Gastroesophageal sphincter (tissue), 3 donors: ENCODE data around the gene FHAD1.

Source experiments
- POLR2A ChIP-seq, 2 donors: fragments of 450-650 bp; IDR thresholded peaks; one replicate each; pipeline ENCODE4 v1.6.1; 2017; ENCODE audit warnings: antibody characterized with exemption in 2 of 2, mild to moderate bottlenecking in 2 of 2, moderate library complexity in 1 of 2
- TF ChIP-seq, protein P1 (sequence below), 4 experiments: fragments of 200-600 bp in 2 of 4; fragments of 450-650 bp in 2 of 4; sonication (generic) in 1 of 4; IDR thresholded peaks; one replicate each; pipeline ENCODE4 v1.5.1; 2017 to 2019; ENCODE audit warnings: antibody characterized with exemption in 4 of 4, mild to moderate bottlenecking in 2 of 4, moderate library complexity in 2 of 4

DNA sequence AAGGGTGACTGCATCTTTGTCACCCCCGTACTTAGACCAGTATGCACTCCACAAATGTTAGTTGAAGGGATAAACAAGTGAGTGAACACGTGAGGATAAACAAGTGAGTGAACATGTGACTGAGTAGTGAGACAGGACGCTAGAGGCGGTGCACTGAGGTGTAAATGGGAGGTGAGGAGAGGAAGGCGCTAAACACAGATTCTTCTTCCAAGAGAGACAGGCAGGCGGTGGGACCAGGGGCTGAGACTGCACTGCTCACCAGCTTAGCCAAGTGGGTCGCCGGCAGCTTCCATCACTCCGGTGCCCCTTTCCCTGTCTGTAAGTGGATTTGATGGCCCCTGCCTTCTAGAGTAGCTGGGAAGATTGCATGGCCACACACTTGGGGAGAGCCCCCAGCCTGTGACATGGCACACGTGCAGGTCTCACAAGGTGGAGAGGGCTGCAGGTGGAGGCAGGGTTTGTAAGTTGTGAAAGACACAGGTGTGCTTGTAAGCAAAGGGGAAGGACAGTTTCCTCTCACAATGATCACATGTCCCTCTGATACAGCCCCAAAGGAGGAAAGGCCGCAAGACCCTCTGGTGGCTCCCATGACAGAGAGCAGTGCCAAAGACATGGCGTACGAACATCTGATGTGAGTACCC is 115.2 kb downstream of the FHAD1 start:
- TF ChIP-seq POLR2A (IDR thresholded peaks at IDR 0.05), result no peak
- TF ChIP-seq, protein P1, sequence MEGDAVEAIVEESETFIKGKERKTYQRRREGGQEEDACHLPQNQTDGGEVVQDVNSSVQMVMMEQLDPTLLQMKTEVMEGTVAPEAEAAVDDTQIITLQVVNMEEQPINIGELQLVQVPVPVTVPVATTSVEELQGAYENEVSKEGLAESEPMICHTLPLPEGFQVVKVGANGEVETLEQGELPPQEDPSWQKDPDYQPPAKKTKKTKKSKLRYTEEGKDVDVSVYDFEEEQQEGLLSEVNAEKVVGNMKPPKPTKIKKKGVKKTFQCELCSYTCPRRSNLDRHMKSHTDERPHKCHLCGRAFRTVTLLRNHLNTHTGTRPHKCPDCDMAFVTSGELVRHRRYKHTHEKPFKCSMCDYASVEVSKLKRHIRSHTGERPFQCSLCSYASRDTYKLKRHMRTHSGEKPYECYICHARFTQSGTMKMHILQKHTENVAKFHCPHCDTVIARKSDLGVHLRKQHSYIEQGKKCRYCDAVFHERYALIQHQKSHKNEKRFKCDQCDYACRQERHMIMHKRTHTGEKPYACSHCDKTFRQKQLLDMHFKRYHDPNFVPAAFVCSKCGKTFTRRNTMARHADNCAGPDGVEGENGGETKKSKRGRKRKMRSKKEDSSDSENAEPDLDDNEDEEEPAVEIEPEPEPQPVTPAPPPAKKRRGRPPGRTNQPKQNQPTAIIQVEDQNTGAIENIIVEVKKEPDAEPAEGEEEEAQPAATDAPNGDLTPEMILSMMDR (IDR thresholded peaks at IDR 0.05), result no peak
